ENCODE results near the gene PTK7. TPM values are rescaled to one million over a fixed set of nuclear protein-coding genes. Genes with fewer than 3 reads are reported as not detected.
A peak's percentile ranks its signal among the peaks of the same experiment; 100 is the strongest.

The PTK7 gene
- total and polyA plus RNA-seq, 2 of the 8 experiments (the other 6 are each of a cell fraction or from before 2014, with no cell fraction given): 110 to 138 TPM

- no peak for TF ChIP-seq ATF2 (IDR thresholded peaks at IDR 0.05; ENCODE audit: low read length)
- TF ChIP-seq EGR1 (IDR thresholded peaks at IDR 0.05; ENCODE audit: borderline replicate concordance, low read depth, low read length): peak; percentile 72; the same call in 1 of the 2 replicates
- no peak; the same call in 1 of the 2 replicates for TF ChIP-seq E2F6 (IDR thresholded peaks at IDR 0.05)
- TF ChIP-seq TAF7 (optimal IDR thresholded peaks at IDR 0.05; ENCODE audit: borderline replicate concordance, low read depth, low read length): peak; percentile 53
- no peak for TF ChIP-seq POU5F1 (IDR thresholded peaks at IDR 0.05; ENCODE audit: low read depth, low read length)
- no peak for TF ChIP-seq RXRA (IDR thresholded peaks at IDR 0.05; ENCODE audit: insufficient read depth, low read depth, low read length)
- TF ChIP-seq SUZ12 (IDR thresholded peaks at IDR 0.05; ENCODE audit: low read length): no peak
- no peak for TF ChIP-seq JUN (IDR thresholded peaks at IDR 0.05; ENCODE audit: low read depth, low read length)
- TF ChIP-seq RAD21 (IDR thresholded peaks at IDR 0.05 in 1 of 2, conservative IDR thresholded peaks at IDR 0.05 in 1 of 2; ENCODE audit: low read depth in 2 of 2, low read length in 2 of 2): peak in 1 of 2 experiments; percentile 11; a peak in 1 of 4 replicates
- TF ChIP-seq BCL11A (IDR thresholded peaks at IDR 0.05; ENCODE audit: low read depth in 2 of 2, low read length in 2 of 2): no peak
- no peak for TF ChIP-seq CEBPB (IDR thresholded peaks at IDR 0.05; ENCODE audit: low read depth, low read length)
- peak; percentile 87 for TF ChIP-seq TEAD4 (IDR thresholded peaks at IDR 0.05; ENCODE audit: low read depth, low read length)
- no peak for TF ChIP-seq ZNF274 (IDR thresholded peaks at IDR 0.05; ENCODE audit: borderline replicate concordance, extremely low read depth, low read length)
- TF ChIP-seq RFX5 (IDR thresholded peaks at IDR 0.05; ENCODE audit: borderline replicate concordance, low read depth, low read length): no peak
- peak in 1 of 2 experiments; percentile 59; a peak in 2 of 3 replicates for TF ChIP-seq POLR2A (IDR thresholded peaks at IDR 0.05; ENCODE audit: control extremely low read depth in 1 of 2, low read depth in 2 of 2, low read length in 2 of 2)
- TF ChIP-seq MAX (IDR thresholded peaks at IDR 0.05): no peak; the same call in none of the 2 replicates
- TF ChIP-seq MAFK (IDR thresholded peaks at IDR 0.05; ENCODE audit: low read depth, low read length): no peak
- peak; percentile 89 to 97; a peak in 3 of 4 replicates for TF ChIP-seq SIN3A (conservative IDR thresholded peaks at IDR 0.05 in 1 of 2, IDR thresholded peaks at IDR 0.05 in 1 of 2; ENCODE audit: low read depth in 1 of 2, low read length in 2 of 2)
Measured at GRCh38 chr6:43174263-43175112, 98.4 kb downstream of the PTK7 start (continued).
